ENCODE measurements around the gene DIPK1A. TPM values are rescaled to one million over a fixed set of nuclear protein-coding genes. Genes with fewer than 3 reads are reported as not detected.
A peak's percentile ranks its signal among the peaks of the same experiment; 100 is the strongest.

The DIPK1A gene
- total RNA-seq, 1 experiment from 2014 or later: 4.8 TPM

- TF ChIP-seq, protein P1, sequence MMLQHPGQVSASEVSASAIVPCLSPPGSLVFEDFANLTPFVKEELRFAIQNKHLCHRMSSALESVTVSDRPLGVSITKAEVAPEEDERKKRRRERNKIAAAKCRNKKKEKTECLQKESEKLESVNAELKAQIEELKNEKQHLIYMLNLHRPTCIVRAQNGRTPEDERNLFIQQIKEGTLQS (CRISPR knock-in tag; conservative IDR thresholded peaks at IDR 0.05): no peak
- TF ChIP-seq STAT6 (CRISPR knock-in tag; conservative IDR thresholded peaks at IDR 0.05; ENCODE audit: low read depth) (no peak), ZNF671 (CRISPR knock-in tag; IDR thresholded peaks at IDR 0.05) (no peak), OVOL2 (CRISPR knock-in tag; IDR thresholded peaks at IDR 0.05; ENCODE audit: borderline replicate concordance) (no peak), IRF2 (CRISPR knock-in tag; IDR thresholded peaks at IDR 0.05; ENCODE audit: borderline replicate concordance, low read depth) (no peak), TCF7 (CRISPR knock-in tag; IDR thresholded peaks at IDR 0.05; ENCODE audit: low read depth) (no peak), FOXP1 (CRISPR knock-in tag; IDR thresholded peaks at IDR 0.05; ENCODE audit: borderline replicate concordance) (no peak)
- TF ChIP-seq, protein P2, sequence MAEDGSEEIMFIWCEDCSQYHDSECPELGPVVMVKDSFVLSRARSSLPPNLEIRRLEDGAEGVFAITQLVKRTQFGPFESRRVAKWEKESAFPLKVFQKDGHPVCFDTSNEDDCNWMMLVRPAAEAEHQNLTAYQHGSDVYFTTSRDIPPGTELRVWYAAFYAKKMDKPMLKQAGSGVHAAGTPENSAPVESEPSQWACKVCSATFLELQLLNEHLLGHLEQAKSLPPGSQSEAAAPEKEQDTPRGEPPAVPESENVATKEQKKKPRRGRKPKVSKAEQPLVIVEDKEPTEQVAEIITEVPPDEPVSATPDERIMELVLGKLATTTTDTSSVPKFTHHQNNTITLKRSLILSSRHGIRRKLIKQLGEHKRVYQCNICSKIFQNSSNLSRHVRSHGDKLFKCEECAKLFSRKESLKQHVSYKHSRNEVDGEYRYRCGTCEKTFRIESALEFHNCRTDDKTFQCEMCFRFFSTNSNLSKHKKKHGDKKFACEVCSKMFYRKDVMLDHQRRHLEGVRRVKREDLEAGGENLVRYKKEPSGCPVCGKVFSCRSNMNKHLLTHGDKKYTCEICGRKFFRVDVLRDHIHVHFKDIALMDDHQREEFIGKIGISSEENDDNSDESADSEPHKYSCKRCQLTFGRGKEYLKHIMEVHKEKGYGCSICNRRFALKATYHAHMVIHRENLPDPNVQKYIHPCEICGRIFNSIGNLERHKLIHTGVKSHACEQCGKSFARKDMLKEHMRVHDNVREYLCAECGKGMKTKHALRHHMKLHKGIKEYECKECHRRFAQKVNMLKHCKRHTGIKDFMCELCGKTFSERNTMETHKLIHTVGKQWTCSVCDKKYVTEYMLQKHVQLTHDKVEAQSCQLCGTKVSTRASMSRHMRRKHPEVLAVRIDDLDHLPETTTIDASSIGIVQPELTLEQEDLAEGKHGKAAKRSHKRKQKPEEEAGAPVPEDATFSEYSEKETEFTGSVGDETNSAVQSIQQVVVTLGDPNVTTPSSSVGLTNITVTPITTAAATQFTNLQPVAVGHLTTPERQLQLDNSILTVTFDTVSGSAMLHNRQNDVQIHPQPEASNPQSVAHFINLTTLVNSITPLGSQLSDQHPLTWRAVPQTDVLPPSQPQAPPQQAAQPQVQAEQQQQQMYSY (CRISPR knock-in tag; IDR thresholded peaks at IDR 0.05): no peak
- TF ChIP-seq, protein P3, sequence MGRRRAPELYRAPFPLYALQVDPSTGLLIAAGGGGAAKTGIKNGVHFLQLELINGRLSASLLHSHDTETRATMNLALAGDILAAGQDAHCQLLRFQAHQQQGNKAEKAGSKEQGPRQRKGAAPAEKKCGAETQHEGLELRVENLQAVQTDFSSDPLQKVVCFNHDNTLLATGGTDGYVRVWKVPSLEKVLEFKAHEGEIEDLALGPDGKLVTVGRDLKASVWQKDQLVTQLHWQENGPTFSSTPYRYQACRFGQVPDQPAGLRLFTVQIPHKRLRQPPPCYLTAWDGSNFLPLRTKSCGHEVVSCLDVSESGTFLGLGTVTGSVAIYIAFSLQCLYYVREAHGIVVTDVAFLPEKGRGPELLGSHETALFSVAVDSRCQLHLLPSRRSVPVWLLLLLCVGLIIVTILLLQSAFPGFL (CRISPR knock-in tag; IDR thresholded peaks at IDR 0.05; ENCODE audit: borderline replicate concordance): no peak
- TF ChIP-seq, protein P4, sequence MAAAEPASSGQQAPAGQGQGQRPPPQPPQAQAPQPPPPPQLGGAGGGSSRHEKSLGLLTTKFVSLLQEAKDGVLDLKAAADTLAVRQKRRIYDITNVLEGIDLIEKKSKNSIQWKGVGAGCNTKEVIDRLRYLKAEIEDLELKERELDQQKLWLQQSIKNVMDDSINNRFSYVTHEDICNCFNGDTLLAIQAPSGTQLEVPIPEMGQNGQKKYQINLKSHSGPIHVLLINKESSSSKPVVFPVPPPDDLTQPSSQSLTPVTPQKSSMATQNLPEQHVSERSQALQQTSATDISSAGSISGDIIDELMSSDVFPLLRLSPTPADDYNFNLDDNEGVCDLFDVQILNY (CRISPR knock-in tag; IDR thresholded peaks at IDR 0.05): no peak
These were observed 16.1 kb downstream of the DIPK1A start (continued) for GRCh38 chr1:92944901-92945747.

DNA sequence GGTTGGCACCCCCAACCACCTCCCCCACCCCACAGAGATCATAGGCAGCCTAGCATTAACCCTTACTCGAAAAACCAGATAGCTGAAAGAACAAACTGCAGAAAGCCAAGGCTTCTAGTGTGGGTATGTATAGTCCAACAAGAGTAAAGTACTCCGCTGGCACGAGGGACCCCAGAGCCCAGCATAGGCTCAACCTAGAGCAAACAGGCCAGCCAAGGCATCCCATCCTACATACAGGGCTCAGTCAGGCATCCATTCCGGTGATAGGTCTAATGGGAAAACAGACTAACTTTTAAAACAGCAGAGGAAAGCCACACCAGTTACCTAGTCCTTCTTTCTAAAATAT lies 17.8 kb downstream of the DIPK1A start:
- Mint-ChIP-seq H3K27ac (0 out of 2 replicates have a peak overlapping the region, but pooled peaks have one; percentile 23), H3K4me3 (no peak overlapping the region), H3K9me3 (no peaks in the 10 kb centered on the region), H3K27me3 (ENCODE audit: low read depth) (no peaks in the 10 kb centered on the region), H3K36me3 (no peaks in the 10 kb centered on the region), H3K4me1 (0 out of 2 replicates have a peak, but pooled peaks cover 6% of the 10 kb centered on the region)
- ChIA-PET CTCF (interaction anchor here (1.5 to 2.5 kb wide), 2 partner anchors 17 to 42 kb away, joined by 4 to 10 read pairs; partner anchors contain the start of gene DIPK1A), POLR2A (no interaction called here)
- DNase-seq (ENCODE audit: low spot score) (no peak), ATAC-seq (peak; percentile 36; the same call in 1 of the 2 replicates)
- no peak for TF ChIP-seq FOXP4 (CRISPR knock-in tag; IDR thresholded peaks at IDR 0.05)
